Psoas muscle (tissue), 8 donors: ENCODE data around the gene RABL6. TPM values are rescaled to one million over a fixed set of nuclear protein-coding genes. Genes with fewer than 3 reads are reported as not detected.

Experiments
- ATAC-seq, 4 donors: fragments of 200-7000 bp; cut with Tn5 transposase; one replicate each; pipeline ENCODE4 v1.9.1; 2020; ENCODE audit warnings: moderate library complexity in 3 of 4, mild to moderate bottlenecking in 2 of 4
- DNase-seq, 2 donors: peaks; one replicate each; pipeline ENCODE4 v3.0.0-alpha.2; 2020
- H3K27ac ChIP-seq: fragments of 200-600 bp; one replicate; pipeline ENCODE4 v1.8.0; 2022
- H3K27me3 ChIP-seq, 3 donors: fragments of 200-600 bp in 1 of 3; one replicate each; pipeline versions ENCODE4 v1.6.1 to v1.8.0; 2013 to 2022; ENCODE audit warnings: low read length in 2 of 3, mild to moderate bottlenecking in 2 of 3, moderate library complexity in 1 of 3; ENCODE audit not compliant: insufficient read depth in 3 of 3
- H3K36me3 ChIP-seq, 2 donors: fragments of 200-600 bp in 1 of 2; one replicate each; pipeline versions ENCODE4 v1.6.1 to v1.8.0; 2013 to 2022; ENCODE audit warnings: low read depth in 1 of 2, mild to moderate bottlenecking in 1 of 2, moderate library complexity in 1 of 2; ENCODE audit not compliant: insufficient read depth in 1 of 2
- H3K4me1 ChIP-seq: fragments of 200-600 bp; one replicate; pipeline ENCODE4 v1.8.0; 2022
- H3K4me3 ChIP-seq: fragments of 200-600 bp; one replicate; pipeline ENCODE4 v1.8.0; 2022; ENCODE audit warnings: mild to moderate bottlenecking
- H3K9me3 ChIP-seq: fragments of 200-600 bp; one replicate; pipeline ENCODE4 v1.8.0; 2022
- CTCF ChIP-seq: fragments of 200-600 bp; IDR thresholded peaks from one replicate; pipeline ENCODE4 v1.8.0; 2022; ENCODE audit warnings: antibody characterized with exemption
- WGBS, 3 donors: extraction: QIAGEN DNeasy Blood & Tissue Kit; methylation state at CpG; one replicate each; pipeline versions ENCODE4 v1.1.6 to v1.1.7; 2013; 5-methylcytosine and 5-hydroxymethylcytosine counted together
- intact Hi-C, 2 donors: fragments of 100-400 bp; cut with DNase I; formaldehyde crosslinking; loops; one replicate each; pipeline versions ENCODE4 v1.11.0 to v1.14.2; 2022
- polyA plus RNA-seq, 3 donors: library from polyadenylated mRNA; stranded (reverse); fragments of 200-250 nt; gene quantifications; one replicate each; pipeline ENCODE4 v1.2.3, GENCODE V29; 2013
- total RNA-seq, 4 donors: library from RNA; stranded (reverse); fragmentation: NEBNext Ultra II Directional in 2 of 4; extraction: Animal tissue kit (Norgen Biotek cat#: 25700) in 2 of 4; gene quantifications; one replicate each; pipeline versions ENCODE4 v1.2.1 to v1.2.4, GENCODE V29; 2021 to 2023
- donor health status: healthy with polysubstance abuse.
- donor health status: DM: no; HTN: no; CAD: no; lungs with moderate emphysema.
- donor health status: Bipolar disorder and iron deficiency.
- donor health status: healthy.
- donor health status: DM: yes; HTN: yes; CAD: no.
- donor health status: DM: no; HTN: no; CAD: no.
- donor health status: DM: no; HTN: no; CAD: no.
- donor health status: DM: yes; HTN: yes; CAD: no.

The RABL6 gene
- total and polyA plus RNA-seq, 7 donors: 73.0 to 90.5 (median 82.5) TPM

- intact Hi-C loops: no loop called here
- H3K4me3 ChIP-seq: no peak overlapping the region
- 0 to 28% (median 0%) methylated on average over 1 of the region's 1 CpG for WGBS, 3 donors
- no peaks in the 10 kb centered on the region for H3K27me3 ChIP-seq
- TF ChIP-seq CTCF: no peak
- ATAC-seq: no peak
- H3K9me3 ChIP-seq: no peaks in the 10 kb centered on the region
- peaks cover 0 to 33% of the 10 kb centered on the region in 2 donors for H3K36me3 ChIP-seq
- no peak overlapping the region for H3K27ac ChIP-seq
- H3K4me1 ChIP-seq: peaks cover 7% of the 10 kb centered on the region
- no peak for DNase-seq
Measured at GRCh38 chr9:136815422-136815782, 7.7 kb downstream of the RABL6 start.

GRCh38 chr9:136820971-136821825 is 13.4 kb downstream of the RABL6 start:
- ATAC-seq: peak in 1 of 4 donors; percentile 22
- no peak overlapping the region for H3K27ac ChIP-seq
- intact Hi-C loops: no loop called here

GRCh38 chr9:136821826-136822544 is 14.2 kb downstream of the RABL6 start:
- no peak overlapping the region for H3K27ac ChIP-seq
- H3K4me1 ChIP-seq: no peaks in the 10 kb centered on the region
- no peaks in the 10 kb centered on the region for H3K9me3 ChIP-seq
- peak overlapping the region; percentile 46 for H3K4me3 ChIP-seq
- WGBS, 3 donors: 81 to 85% (median 82%) methylated on average over 37 to 42 of the region's 42 CpGs
- H3K27me3 ChIP-seq: no peaks in the 10 kb centered on the region
- no peak for ATAC-seq
- TF ChIP-seq CTCF: no peak
- peaks cover 0 to 50% of the 10 kb centered on the region in 2 donors for H3K36me3 ChIP-seq
- DNase-seq: no peak
- intact Hi-C loops: no loop called here

More at GRCh38 chr9:136820971-136821825, 13.4 kb downstream of the RABL6 start:
- Histone ChIP-seq H3K9me3 (no peaks in the 10 kb centered on the region), H3K4me3 (peak overlapping the region; percentile 46), H3K4me1 (no peaks in the 10 kb centered on the region), H3K27me3 (no peaks in the 10 kb centered on the region), H3K36me3 (peaks cover 0 to 44% of the 10 kb centered on the region in 2 donors)
- TF ChIP-seq CTCF: no peak
- DNase-seq: no peak
- WGBS, 3 donors: 51 to 68% (median 60%) methylated on average over 70 to 83 of the region's 83 CpGs

GRCh38 chr9:136823136-136824046 is 15.6 kb downstream of the RABL6 start:
- DNase-seq: no peak
- Histone ChIP-seq H3K36me3 (peaks cover 0 to 55% of the 10 kb centered on the region in 2 donors), H3K27me3 (no peaks in the 10 kb centered on the region), H3K4me1 (no peaks in the 10 kb centered on the region), H3K4me3 (no peak overlapping the region), H3K9me3 (no peaks in the 10 kb centered on the region), H3K27ac (no peak overlapping the region)
- no peak for ATAC-seq
- intact Hi-C loops: no loop called here
- 84 to 86% (median 86%) methylated on average over 30 of the region's 30 CpGs for WGBS, 3 donors
- no peak for TF ChIP-seq CTCF
